Stomach (tissue), 9 donors: Measurements from ENCODE around the gene ALPG. TPM values are rescaled to one million over a fixed set of nuclear protein-coding genes. Genes with fewer than 3 reads are reported as not detected.
"Not testable (repeated sequence)": the region's sequence is repeated elsewhere in the genome, so short reads cannot be mapped to it uniquely, and the experiment has no call there.

Source experiments
- DNase-seq, 2 donors: peaks; one replicate each; pipeline versions ENCODE4 v3.0.0 to v3.0.0-alpha.2; 2013 to 2019
- H3K27ac ChIP-seq, 5 donors: fragments of 200-600 bp in 4 of 5; sonication (generic) in 4 of 5; one replicate each; pipeline ENCODE4 v1.5.1; 2013 to 2019; ENCODE audit warnings: mild to moderate bottlenecking in 1 of 5, moderate library complexity in 1 of 5
- H3K27me3 ChIP-seq, 3 donors: fragments of 200-600 bp; sonication (generic); one replicate each; pipeline ENCODE4 v1.5.1; 2017 to 2019; ENCODE audit warnings: mixed run types in 1 of 3
- H3K36me3 ChIP-seq, 4 donors: fragments of 200-600 bp; sonication (generic); 1 replicate in 3 of 4; 2 replicates in 1 of 4; pipeline ENCODE4 v1.5.1; 2016 to 2019
- H3K4me1 ChIP-seq, 4 donors: fragments of 200-600 bp; sonication (generic); one replicate each; pipeline ENCODE4 v1.5.1; 2016 to 2019
- H3K4me3 ChIP-seq, 4 donors: fragments of 200-600 bp; sonication (generic) in 3 of 4; one replicate each; pipeline ENCODE4 v1.5.1; 2016 to 2019; ENCODE audit warnings: mild to moderate bottlenecking in 1 of 4
- H3K9me3 ChIP-seq, 4 donors: fragments of 200-600 bp; sonication (generic); one replicate each; pipeline ENCODE4 v1.5.1; 2016 to 2019
- CTCF ChIP-seq, 7 experiments: fragments of 450-650 bp in 4 of 7; fragments of 200-600 bp in 3 of 7; sonication (generic) in 3 of 7; IDR thresholded peaks; one replicate each; pipeline ENCODE4 v1.5.1; 2016 to 2019; ENCODE audit warnings: antibody characterized with exemption in 7 of 7, control low read depth in 2 of 7, mild to moderate bottlenecking in 1 of 7
- EP300 ChIP-seq: sonication (generic); formaldehyde crosslinking; IDR thresholded peaks from one replicate; pipeline ENCODE4 v1.6.1; 2017; ENCODE audit warnings: antibody characterized with exemption
- POLR2A ChIP-seq, 4 donors: fragments of 450-650 bp; IDR thresholded peaks; one replicate each; pipeline ENCODE4 v1.6.1; 2016; ENCODE audit warnings: antibody characterized with exemption in 4 of 4, control low read depth in 2 of 4, mild to moderate bottlenecking in 1 of 4, moderate library complexity in 1 of 4
- POLR2AphosphoS5 ChIP-seq, 3 donors: sonication (generic); formaldehyde crosslinking; IDR thresholded peaks; one replicate each; pipeline ENCODE4 v1.6.1; 2016; ENCODE audit warnings: antibody characterized with exemption in 3 of 3
- WGBS, 5 donors: extraction: QIAGEN DNeasy Blood & Tissue Kit in 3 of 5; methylation state at CpG; one replicate each; pipeline versions ENCODE4 v1.1.5 to v1.1.7; 2013 to 2018; 5-methylcytosine and 5-hydroxymethylcytosine counted together
- intact Hi-C: fragments of 100-400 bp; cut with DNase I; formaldehyde crosslinking; loops from one replicate; pipeline ENCODE4 v1.15.1; 2023; ENCODE audit warnings: low total_unique reads
- polyA plus RNA-seq, 3 donors: library from polyadenylated mRNA; stranded (reverse); fragments of 200-250 nt; gene quantifications; one replicate each; pipeline ENCODE4 v1.2.3, GENCODE V29; 2013
- total RNA-seq, 5 donors: library from RNA; depleted of rRNA; stranded (reverse); fragments of >200 nt; gene quantifications; one replicate each; pipeline versions ENCODE4 v1.1.0 to v1.2.3, GENCODE V29; 2014 to 2016
- donor health status: healthy with polysubstance abuse.
- donor health status: Bipolar disorder and iron deficiency.
- donor health status: healthy.

Gene ALPG
- total and polyA plus RNA-seq, 8 donors: not detected

GRCh38 chr2:232368311-232368731 is 38.3 kb upstream of the ALPG start:
- no peaks in the 10 kb centered on the region for H3K9me3 ChIP-seq
- H3K4me3 ChIP-seq: no peak overlapping the region
- DNase-seq: no peak
- peaks cover 0 to 16% (median 0%) of the 10 kb centered on the region in 3 donors for H3K27me3 ChIP-seq
- H3K36me3 ChIP-seq: no peaks in the 10 kb centered on the region
- WGBS, 5 donors: 85 to 91% (median 89%) methylated on average over 15 of the region's 15 CpGs
- intact Hi-C loops: no loop called here
- H3K4me1 ChIP-seq: peaks cover 0 to 6% (median 0%) of the 10 kb centered on the region in 4 donors
- no peak overlapping the region for H3K27ac ChIP-seq
- no peak for TF ChIP-seq POLR2AphosphoS5 (IDR thresholded peaks at IDR 0.05)
- no peak for TF ChIP-seq EP300
- no peak for TF ChIP-seq POLR2A (IDR thresholded peaks at IDR 0.05)
- no peak for TF ChIP-seq CTCF (IDR thresholded peaks at IDR 0.05)

- 79 to 93% (median 81%) methylated on average over 8 to 15 of the region's 15 CpGs for WGBS, 5 donors
Measured at GRCh38 chr2:232369126-232369951, 37.3 kb upstream of the ALPG start.

GRCh38 chr2:232370007-232370406 is 36.6 kb upstream of the ALPG start:
- peaks cover 0 to 16% (median 0%) of the 10 kb centered on the region in 3 donors for H3K27me3 ChIP-seq
- 18 to 47% (median 28%) methylated on average over 3 to 10 of the region's 12 CpGs; no CpG with 5 or more reads in 1 of the 5 donors for WGBS, 5 donors
- H3K4me3 ChIP-seq, H3K4me1 ChIP-seq, DNase-seq, H3K36me3 ChIP-seq, intact Hi-C loops, H3K27ac ChIP-seq, H3K9me3 ChIP-seq: not testable (repeated sequence)

More at GRCh38 chr2:232369126-232369951, 37.3 kb upstream of the ALPG start:
- Histone ChIP-seq H3K36me3 (no peaks in the 10 kb centered on the region), H3K27ac (no peak overlapping the region), H3K4me3 (no peak overlapping the region), H3K4me1 (no peaks in the 10 kb centered on the region), H3K9me3 (no peaks in the 10 kb centered on the region), H3K27me3 (peaks cover 0 to 16% (median 0%) of the 10 kb centered on the region in 3 donors)
- intact Hi-C loops: no loop called here
- no peak for TF ChIP-seq POLR2AphosphoS5 (IDR thresholded peaks at IDR 0.05)
- TF ChIP-seq EP300: no peak
- TF ChIP-seq CTCF (IDR thresholded peaks at IDR 0.05): no peak
- TF ChIP-seq POLR2A (IDR thresholded peaks at IDR 0.05): no peak
- no peak for DNase-seq

GRCh38 chr2:232372231-232373208 is 34.1 kb upstream of the ALPG start:
- intact Hi-C loops: no loop called here
- DNase-seq: no peak
- Histone ChIP-seq H3K4me1 (no peaks in the 10 kb centered on the region), H3K27ac (no peak overlapping the region), H3K36me3 (no peaks in the 10 kb centered on the region), H3K9me3 (no peaks in the 10 kb centered on the region), H3K4me3 (no peak overlapping the region), H3K27me3 (peaks cover 0 to 25% (median 0%) of the 10 kb centered on the region in 3 donors)
- no peak for TF ChIP-seq CTCF (IDR thresholded peaks at IDR 0.05)
- no peak for TF ChIP-seq POLR2A (IDR thresholded peaks at IDR 0.05)
- no peak for TF ChIP-seq POLR2AphosphoS5 (IDR thresholded peaks at IDR 0.05)
- 91 to 94% (median 93%) methylated on average over 18 of the region's 18 CpGs for WGBS, 5 donors
